ENCODE data around the gene TEKT1. TPM values are rescaled to one million over a fixed set of nuclear protein-coding genes. Genes with fewer than 3 reads are reported as not detected.

Gene TEKT1
- total and polyA plus RNA-seq, 2 experiments from 2014 or later = not detected

DNA sequence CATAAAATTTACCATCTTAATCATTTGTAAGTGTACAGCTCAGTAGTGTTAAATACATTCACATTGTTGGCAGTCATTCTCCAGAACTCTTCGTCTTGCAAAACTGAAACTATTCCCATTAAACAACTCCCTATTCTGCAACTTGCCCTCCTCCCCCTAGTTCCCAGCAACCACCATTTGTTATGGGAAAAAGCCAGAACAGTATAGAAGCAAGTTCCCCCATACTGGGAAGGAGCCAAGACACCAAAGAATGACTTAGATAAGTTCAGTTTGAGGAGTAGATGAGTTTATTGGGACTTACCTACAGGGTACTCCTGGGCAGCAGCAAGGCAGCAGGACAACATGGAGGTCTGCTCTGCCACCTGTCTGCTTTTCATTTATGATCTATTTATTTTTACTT is 39.3 kb upstream of the TEKT1 start (continued):
- TF ChIP-seq, protein P1, sequence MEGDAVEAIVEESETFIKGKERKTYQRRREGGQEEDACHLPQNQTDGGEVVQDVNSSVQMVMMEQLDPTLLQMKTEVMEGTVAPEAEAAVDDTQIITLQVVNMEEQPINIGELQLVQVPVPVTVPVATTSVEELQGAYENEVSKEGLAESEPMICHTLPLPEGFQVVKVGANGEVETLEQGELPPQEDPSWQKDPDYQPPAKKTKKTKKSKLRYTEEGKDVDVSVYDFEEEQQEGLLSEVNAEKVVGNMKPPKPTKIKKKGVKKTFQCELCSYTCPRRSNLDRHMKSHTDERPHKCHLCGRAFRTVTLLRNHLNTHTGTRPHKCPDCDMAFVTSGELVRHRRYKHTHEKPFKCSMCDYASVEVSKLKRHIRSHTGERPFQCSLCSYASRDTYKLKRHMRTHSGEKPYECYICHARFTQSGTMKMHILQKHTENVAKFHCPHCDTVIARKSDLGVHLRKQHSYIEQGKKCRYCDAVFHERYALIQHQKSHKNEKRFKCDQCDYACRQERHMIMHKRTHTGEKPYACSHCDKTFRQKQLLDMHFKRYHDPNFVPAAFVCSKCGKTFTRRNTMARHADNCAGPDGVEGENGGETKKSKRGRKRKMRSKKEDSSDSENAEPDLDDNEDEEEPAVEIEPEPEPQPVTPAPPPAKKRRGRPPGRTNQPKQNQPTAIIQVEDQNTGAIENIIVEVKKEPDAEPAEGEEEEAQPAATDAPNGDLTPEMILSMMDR (conservative IDR thresholded peaks at IDR 0.05; ENCODE audit: low read depth in 2 of 2) = no peak
- no peak for TF ChIP-seq JUNB (IDR thresholded peaks at IDR 0.05; ENCODE audit: unreplicated experiment)
- TF ChIP-seq ZNF331 (CRISPR knock-in tag; IDR thresholded peaks at IDR 0.05; ENCODE audit: low read depth) = no peak
- no peak for TF ChIP-seq NANOG (IDR thresholded peaks at IDR 0.05; ENCODE audit: borderline replicate concordance)
- TF ChIP-seq, protein P2, sequence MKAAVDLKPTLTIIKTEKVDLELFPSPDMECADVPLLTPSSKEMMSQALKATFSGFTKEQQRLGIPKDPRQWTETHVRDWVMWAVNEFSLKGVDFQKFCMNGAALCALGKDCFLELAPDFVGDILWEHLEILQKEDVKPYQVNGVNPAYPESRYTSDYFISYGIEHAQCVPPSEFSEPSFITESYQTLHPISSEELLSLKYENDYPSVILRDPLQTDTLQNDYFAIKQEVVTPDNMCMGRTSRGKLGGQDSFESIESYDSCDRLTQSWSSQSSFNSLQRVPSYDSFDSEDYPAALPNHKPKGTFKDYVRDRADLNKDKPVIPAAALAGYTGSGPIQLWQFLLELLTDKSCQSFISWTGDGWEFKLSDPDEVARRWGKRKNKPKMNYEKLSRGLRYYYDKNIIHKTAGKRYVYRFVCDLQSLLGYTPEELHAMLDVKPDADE (IDR thresholded peaks at IDR 0.05) = no peak

DNA sequence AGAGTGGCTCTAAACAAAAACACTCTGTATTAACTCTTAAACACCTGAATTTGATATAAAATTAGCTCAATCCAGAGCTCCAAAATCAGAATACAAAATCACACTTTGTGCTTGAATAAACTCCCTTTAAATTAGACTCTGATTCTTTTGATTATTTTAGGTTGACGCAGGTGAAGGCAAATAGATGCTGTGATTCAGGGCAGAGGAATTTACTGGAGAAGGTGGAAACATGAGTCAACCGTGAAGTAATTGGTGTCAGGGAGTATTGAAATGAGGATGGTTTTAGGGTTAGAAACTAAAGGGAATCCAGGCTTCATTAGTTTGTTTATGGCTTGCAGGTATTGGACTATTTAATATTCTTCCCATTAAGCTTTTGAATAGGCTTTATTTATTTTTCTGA is 37.1 kb upstream of the TEKT1 start:
- H4K20me1 ChIP-seq (replicated peaks; ENCODE audit: insufficient read depth) = peaks cover 6% of the 10 kb centered on the region; the same call in 1 of the 2 replicates
- H3K4me2 ChIP-seq = no peak overlapping the region
- no peaks in the 10 kb centered on the region for H3K9me2 ChIP-seq (ENCODE audit: insufficient read depth)
- Mint-ChIP-seq H3K27ac (no peak overlapping the region), H3K4me3 (no peak overlapping the region), H3K36me3 (ENCODE audit: low read depth) (peaks cover 29% of the 10 kb centered on the region; the same call in 2 of the 3 replicates), H3K4me1 (no peaks in the 10 kb centered on the region), H3K27me3 (ENCODE audit: insufficient read depth, low read depth, poor library complexity) (no peaks in the 10 kb centered on the region), H3K9me3 (no peaks in the 10 kb centered on the region; the same call in 2 of the 3 replicates)
- no peak overlapping the region for H3K27ac ChIP-seq (ENCODE audit: low read depth)
- no peaks in the 10 kb centered on the region for H3F3A ChIP-seq (replicated peaks; ENCODE audit: low read depth)
- ATAC-seq (no peak), DNase-seq (ENCODE audit: low spot score) (no peak)
- no peaks in the 10 kb centered on the region for H3K36me3 ChIP-seq (ENCODE audit: insufficient read depth)
- H3K4me1 ChIP-seq (ENCODE audit: insufficient read depth) = no peaks in the 10 kb centered on the region
- no peak overlapping the region for H2AFZ ChIP-seq
- H3K27me3 ChIP-seq (ENCODE audit: insufficient read depth) = no peaks in the 10 kb centered on the region
- H3K79me2 ChIP-seq (replicated peaks; ENCODE audit: insufficient read depth) = peaks cover 2% of the 10 kb centered on the region; the same call in 1 of the 2 replicates
- TF ChIP-seq ZNF114 (CRISPR knock-in tag; IDR thresholded peaks at IDR 0.05) = no peak
- TF ChIP-seq CREB1 (CRISPR knock-in tag; IDR thresholded peaks at IDR 0.05; ENCODE audit: low read depth) = no peak
- no peak for TF ChIP-seq EZH2phosphoT487 (IDR thresholded peaks at IDR 0.05; ENCODE audit: unreplicated experiment)
- no peak for TF ChIP-seq JUNB (IDR thresholded peaks at IDR 0.05; ENCODE audit: unreplicated experiment)
- no peak for TF ChIP-seq EZH2 (IDR thresholded peaks at IDR 0.05; ENCODE audit: low read depth, unreplicated experiment)
- no peak overlapping the region for H3K4me3 ChIP-seq

DNA sequence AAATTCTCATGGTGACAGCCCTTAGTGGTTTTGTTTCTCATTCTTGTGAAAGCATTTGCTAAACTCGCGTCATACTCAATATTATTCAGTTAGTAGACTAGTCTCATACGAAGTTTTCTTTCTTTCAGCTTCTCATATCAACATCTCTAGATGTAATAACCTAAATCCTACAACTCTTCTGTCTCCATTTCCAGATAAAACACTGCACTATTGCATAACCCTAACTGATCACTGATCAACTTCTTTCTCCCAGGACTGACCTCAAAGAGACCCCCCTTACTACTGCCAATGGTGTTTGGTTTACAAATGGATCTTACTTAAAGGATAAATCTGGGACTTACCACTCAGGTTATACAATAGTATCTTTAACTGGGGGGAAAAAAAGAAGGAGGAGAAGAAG is 36.3 kb upstream of the TEKT1 start:
- H3K27ac Mint-ChIP-seq = no peak overlapping the region
- no peak for ATAC-seq
- Histone ChIP-seq H3K27me3 (ENCODE audit: insufficient read depth) (no peaks in the 10 kb centered on the region), H2AFZ (no peak overlapping the region), H3K4me1 (ENCODE audit: insufficient read depth) (no peaks in the 10 kb centered on the region), H3K36me3 (ENCODE audit: insufficient read depth) (no peaks in the 10 kb centered on the region), H3K4me3 (no peak overlapping the region), H3K27ac (ENCODE audit: low read depth) (no peak overlapping the region), H3K79me2 (replicated peaks; ENCODE audit: insufficient read depth) (peaks cover 9% of the 10 kb centered on the region), H3K4me2 (no peak overlapping the region), H4K20me1 (replicated peaks; ENCODE audit: insufficient read depth) (peaks cover 6% of the 10 kb centered on the region; the same call in 1 of the 2 replicates), H3F3A (replicated peaks; ENCODE audit: low read depth) (no peaks in the 10 kb centered on the region), H3K9me2 (ENCODE audit: insufficient read depth) (no peaks in the 10 kb centered on the region)
- H3K4me1 Mint-ChIP-seq = peaks cover under 1% of the 10 kb centered on the region; the same call in 2 of the 3 replicates
- TF ChIP-seq STAT1 (IDR thresholded peaks at IDR 0.05; ENCODE audit: unreplicated experiment) (no peak), ZNF331 (CRISPR knock-in tag; IDR thresholded peaks at IDR 0.05; ENCODE audit: low read depth) (no peak)
- TF ChIP-seq, protein P3, sequence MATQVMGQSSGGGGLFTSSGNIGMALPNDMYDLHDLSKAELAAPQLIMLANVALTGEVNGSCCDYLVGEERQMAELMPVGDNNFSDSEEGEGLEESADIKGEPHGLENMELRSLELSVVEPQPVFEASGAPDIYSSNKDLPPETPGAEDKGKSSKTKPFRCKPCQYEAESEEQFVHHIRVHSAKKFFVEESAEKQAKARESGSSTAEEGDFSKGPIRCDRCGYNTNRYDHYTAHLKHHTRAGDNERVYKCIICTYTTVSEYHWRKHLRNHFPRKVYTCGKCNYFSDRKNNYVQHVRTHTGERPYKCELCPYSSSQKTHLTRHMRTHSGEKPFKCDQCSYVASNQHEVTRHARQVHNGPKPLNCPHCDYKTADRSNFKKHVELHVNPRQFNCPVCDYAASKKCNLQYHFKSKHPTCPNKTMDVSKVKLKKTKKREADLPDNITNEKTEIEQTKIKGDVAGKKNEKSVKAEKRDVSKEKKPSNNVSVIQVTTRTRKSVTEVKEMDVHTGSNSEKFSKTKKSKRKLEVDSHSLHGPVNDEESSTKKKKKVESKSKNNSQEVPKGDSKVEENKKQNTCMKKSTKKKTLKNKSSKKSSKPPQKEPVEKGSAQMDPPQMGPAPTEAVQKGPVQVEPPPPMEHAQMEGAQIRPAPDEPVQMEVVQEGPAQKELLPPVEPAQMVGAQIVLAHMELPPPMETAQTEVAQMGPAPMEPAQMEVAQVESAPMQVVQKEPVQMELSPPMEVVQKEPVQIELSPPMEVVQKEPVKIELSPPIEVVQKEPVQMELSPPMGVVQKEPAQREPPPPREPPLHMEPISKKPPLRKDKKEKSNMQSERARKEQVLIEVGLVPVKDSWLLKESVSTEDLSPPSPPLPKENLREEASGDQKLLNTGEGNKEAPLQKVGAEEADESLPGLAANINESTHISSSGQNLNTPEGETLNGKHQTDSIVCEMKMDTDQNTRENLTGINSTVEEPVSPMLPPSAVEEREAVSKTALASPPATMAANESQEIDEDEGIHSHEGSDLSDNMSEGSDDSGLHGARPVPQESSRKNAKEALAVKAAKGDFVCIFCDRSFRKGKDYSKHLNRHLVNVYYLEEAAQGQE (IDR thresholded peaks at IDR 0.05; ENCODE audit: unreplicated experiment) = no peak
- no peaks in the 10 kb centered on the region for H3K27me3 Mint-ChIP-seq (ENCODE audit: insufficient read depth, low read depth, poor library complexity)
- peaks cover 26% of the 10 kb centered on the region; the same call in 2 of the 3 replicates for H3K36me3 Mint-ChIP-seq (ENCODE audit: low read depth)
- DNase-seq (ENCODE audit: low spot score) = no peak
- no peaks in the 10 kb centered on the region; the same call in 2 of the 3 replicates for H3K9me3 Mint-ChIP-seq
- no peak overlapping the region for H3K4me3 Mint-ChIP-seq

Data from GM23338 (cell line).